Neutrophil (primary cell): ENCODE results near the gene LRIG2.
"Not testable (repeated sequence)": the region's sequence is repeated elsewhere in the genome, so short reads cannot be mapped to it uniquely, and the experiment has no call there.

Source experiments
- H3K27ac ChIP-seq: fragments of 200-600 bp; sonication (generic); 2 replicates; pipeline ENCODE4 v1.5.1; 2016; ENCODE audit warnings: mild to moderate bottlenecking, moderate library complexity
- H3K27me3 ChIP-seq: fragments of 200-600 bp; sonication (generic); 2 replicates; pipeline ENCODE4 v1.6.0; 2016; ENCODE audit warnings: mild to moderate bottlenecking
- H3K36me3 ChIP-seq: fragments of 200-600 bp; sonication (generic); 2 replicates; pipeline ENCODE4 v1.5.1; 2017
- H3K4me1 ChIP-seq, 2 experiments: fragments of 200-600 bp in 1 of 2; sonication (generic) in 1 of 2; 1 replicate in 1 of 2; 2 replicates in 1 of 2; pipeline versions ENCODE4 v1.5.1 to v1.6.1; 2013 to 2016; ENCODE audit warnings: low read depth in 1 of 2, low read length in 1 of 2, mild to moderate bottlenecking in 1 of 2, moderate library complexity in 1 of 2; ENCODE audit not compliant: control insufficient read depth in 1 of 2, insufficient read depth in 1 of 2
- H3K4me3 ChIP-seq, 2 experiments: fragments of 200-600 bp in 1 of 2; sonication (generic) in 1 of 2; 1 replicate in 1 of 2; 2 replicates in 1 of 2; pipeline ENCODE4 v1.5.1; 2013 to 2016; ENCODE audit warnings: low read depth in 1 of 2, low read length in 1 of 2, mild to moderate bottlenecking in 1 of 2, moderate library complexity in 1 of 2
- H3K9me3 ChIP-seq: fragments of 200-600 bp; sonication (generic); 2 replicates; pipeline ENCODE4 v1.5.1; 2016
- CTCF ChIP-seq: fragments of 200-600 bp; sonication (generic); IDR thresholded peaks from 2 replicates; pipeline ENCODE4 v1.5.1; 2016; ENCODE audit warnings: antibody characterized with exemption

The LRIG2 gene

GRCh38 chr1:113042285-113043143 lies 30.5 kb upstream of the LRIG2 start:
- no peaks in the 10 kb centered on the region for H3K36me3 ChIP-seq
- no peaks in the 10 kb centered on the region for H3K9me3 ChIP-seq
- peaks cover 47% of the 10 kb centered on the region for H3K27me3 ChIP-seq
- peak overlapping the region; percentile 49 for H3K27ac ChIP-seq
- no peak overlapping the region for H3K4me3 ChIP-seq
- peaks cover 46 to 47% of the 10 kb centered on the region in 2 experiments for H3K4me1 ChIP-seq
- TF ChIP-seq CTCF, result peak; percentile 63

GRCh38 chr1:113043144-113043488 lies 29.9 kb upstream of the LRIG2 start:
- not testable (repeated sequence) for H3K9me3 ChIP-seq, H3K4me3 ChIP-seq, H3K36me3 ChIP-seq
- peaks cover 43% of the 10 kb centered on the region for H3K27me3 ChIP-seq
- peak overlapping the region; percentile 49 for H3K27ac ChIP-seq
- H3K4me1 ChIP-seq, result peaks cover 50 to 53% of the 10 kb centered on the region in 2 experiments

GRCh38 chr1:113046569-113046968 lies 26.4 kb upstream of the LRIG2 start:
- H3K27me3 ChIP-seq, result peaks cover 27% of the 10 kb centered on the region
- no peaks in the 10 kb centered on the region for H3K9me3 ChIP-seq
- TF ChIP-seq CTCF, result no peak
- peak overlapping the region; percentile 83 for H3K27ac ChIP-seq
- peaks cover 50 to 55% of the 10 kb centered on the region in 2 experiments for H3K4me1 ChIP-seq
- H3K36me3 ChIP-seq, result no peaks in the 10 kb centered on the region
- peak overlapping the region; percentile 9 to 36 for H3K4me3 ChIP-seq

- H3K27me3 ChIP-seq, result peaks cover 16% of the 10 kb centered on the region
- H3K4me3 ChIP-seq, result no peak overlapping the region
- H3K36me3 ChIP-seq, result no peaks in the 10 kb centered on the region
- no peaks in the 10 kb centered on the region for H3K9me3 ChIP-seq
- H3K4me1 ChIP-seq, result peaks cover 44 to 47% of the 10 kb centered on the region in 2 experiments
- H3K27ac ChIP-seq, result no peak overlapping the region
- no peak for TF ChIP-seq CTCF
Observed at GRCh38 chr1:113048064-113048463, 24.9 kb upstream of the LRIG2 start.

GRCh38 chr1:113053344-113054126 lies 19.5 kb upstream of the LRIG2 start:
- no peak overlapping the region for H3K27ac ChIP-seq
- no peaks in the 10 kb centered on the region for H3K9me3 ChIP-seq
- no peaks in the 10 kb centered on the region for H3K36me3 ChIP-seq
- no peak for TF ChIP-seq CTCF
- H3K4me1 ChIP-seq, result no peaks in the 10 kb centered on the region
- H3K4me3 ChIP-seq, result no peak overlapping the region
- H3K27me3 ChIP-seq, result peaks cover 43% of the 10 kb centered on the region

GRCh38 chr1:113055570-113055969 lies 17.4 kb upstream of the LRIG2 start:
- no peak overlapping the region for H3K4me3 ChIP-seq
- no peak for TF ChIP-seq CTCF
- H3K27me3 ChIP-seq, result peaks cover 37% of the 10 kb centered on the region
- H3K4me1 ChIP-seq, result no peaks in the 10 kb centered on the region
- no peaks in the 10 kb centered on the region for H3K9me3 ChIP-seq
- no peaks in the 10 kb centered on the region for H3K36me3 ChIP-seq
- H3K27ac ChIP-seq, result no peak overlapping the region
